Measurements from ENCODE around the gene SAP25.

DNA sequence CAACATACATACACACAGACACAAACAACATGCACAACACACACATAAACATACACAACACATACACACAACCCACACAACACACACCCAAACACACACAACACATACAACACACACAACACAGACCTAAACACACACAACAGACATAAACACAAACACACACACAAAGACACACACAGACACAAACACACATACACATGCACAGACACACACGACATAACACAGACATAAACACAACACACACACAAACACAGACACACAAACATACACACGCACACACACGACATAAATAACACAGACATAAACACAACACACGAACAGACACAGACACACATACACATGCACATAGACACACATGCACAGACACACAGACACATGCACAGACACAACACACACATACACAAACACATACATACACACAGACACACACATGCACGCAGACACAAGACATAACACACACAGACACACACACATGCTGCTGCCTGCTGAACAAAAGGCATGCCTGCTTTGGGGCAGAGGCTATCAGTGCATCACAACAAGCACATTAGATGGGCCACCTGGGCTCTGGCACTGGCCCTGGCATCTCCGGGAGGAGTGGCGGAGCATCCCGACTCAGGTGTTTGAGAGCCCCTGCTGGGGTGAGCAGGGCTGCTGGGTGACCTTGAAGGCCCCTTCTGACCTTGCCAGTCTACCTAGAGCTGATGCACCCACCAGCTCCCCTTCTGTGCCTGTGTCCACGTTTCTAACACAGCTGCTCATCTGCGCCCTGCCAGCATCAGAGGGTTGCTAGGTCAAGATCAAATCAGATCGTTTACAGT lies 7.0 kb upstream of the SAP25 start:
- TF ChIP-seq, protein P1, sequence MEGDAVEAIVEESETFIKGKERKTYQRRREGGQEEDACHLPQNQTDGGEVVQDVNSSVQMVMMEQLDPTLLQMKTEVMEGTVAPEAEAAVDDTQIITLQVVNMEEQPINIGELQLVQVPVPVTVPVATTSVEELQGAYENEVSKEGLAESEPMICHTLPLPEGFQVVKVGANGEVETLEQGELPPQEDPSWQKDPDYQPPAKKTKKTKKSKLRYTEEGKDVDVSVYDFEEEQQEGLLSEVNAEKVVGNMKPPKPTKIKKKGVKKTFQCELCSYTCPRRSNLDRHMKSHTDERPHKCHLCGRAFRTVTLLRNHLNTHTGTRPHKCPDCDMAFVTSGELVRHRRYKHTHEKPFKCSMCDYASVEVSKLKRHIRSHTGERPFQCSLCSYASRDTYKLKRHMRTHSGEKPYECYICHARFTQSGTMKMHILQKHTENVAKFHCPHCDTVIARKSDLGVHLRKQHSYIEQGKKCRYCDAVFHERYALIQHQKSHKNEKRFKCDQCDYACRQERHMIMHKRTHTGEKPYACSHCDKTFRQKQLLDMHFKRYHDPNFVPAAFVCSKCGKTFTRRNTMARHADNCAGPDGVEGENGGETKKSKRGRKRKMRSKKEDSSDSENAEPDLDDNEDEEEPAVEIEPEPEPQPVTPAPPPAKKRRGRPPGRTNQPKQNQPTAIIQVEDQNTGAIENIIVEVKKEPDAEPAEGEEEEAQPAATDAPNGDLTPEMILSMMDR (optimal IDR thresholded peaks at IDR 0.05 in 1 of 3, IDR thresholded peaks at IDR 0.05 in 1 of 3, conservative IDR thresholded peaks at IDR 0.05 in 1 of 3; ENCODE audit: extremely low read depth in 1 of 3, insufficient read depth in 2 of 3, low read length in 3 of 3): no peak
- no peak for TF ChIP-seq EZH2 (IDR thresholded peaks at IDR 0.05; ENCODE audit: low read length)
